ENCODE data around the gene LLPH.
A peak's percentile ranks its signal among the peaks of the same experiment; 100 is the strongest.

The LLPH gene

GRCh38 chr12:66139328-66139727 lies 8.8 kb upstream of the LLPH start:
- no peaks in the 10 kb centered on the region for H3K27me3 ChIP-seq (ENCODE audit: insufficient read depth, poor library complexity, severe bottlenecking)
- ATAC-seq (ENCODE audit: low read depth) (no peak), DNase-seq (ENCODE audit: low spot score) (no peak)
- no peak overlapping the region for H3K4me3 ChIP-seq (ENCODE audit: severe bottlenecking)
- peaks cover 7% of the 10 kb centered on the region for H3K4me1 ChIP-seq (ENCODE audit: insufficient read depth, poor library complexity, severe bottlenecking)
- peaks cover 80% of the 10 kb centered on the region for H3K36me3 ChIP-seq (ENCODE audit: low read depth)
- TF ChIP-seq CTCF (IDR thresholded peaks at IDR 0.05; ENCODE audit: poor library complexity, severe bottlenecking), result no peak
- peaks cover 23% of the 10 kb centered on the region for H3K9me3 ChIP-seq (ENCODE audit: severe bottlenecking)
- H3K27ac ChIP-seq (ENCODE audit: poor library complexity, severe bottlenecking), result no peak overlapping the region

GRCh38 chr12:66137937-66138336 lies 7.4 kb upstream of the LLPH start:
- Histone ChIP-seq H3K9me3 (ENCODE audit: severe bottlenecking) (peaks cover 23% of the 10 kb centered on the region), H3K27ac (ENCODE audit: poor library complexity, severe bottlenecking) (no peak overlapping the region), H3K36me3 (ENCODE audit: low read depth) (peaks cover 75% of the 10 kb centered on the region), H3K27me3 (ENCODE audit: insufficient read depth, poor library complexity, severe bottlenecking) (no peaks in the 10 kb centered on the region), H3K4me1 (ENCODE audit: insufficient read depth, poor library complexity, severe bottlenecking) (peaks cover 11% of the 10 kb centered on the region), H3K4me3 (ENCODE audit: severe bottlenecking) (no peak overlapping the region)
- DNase-seq (ENCODE audit: low spot score) (no peak), ATAC-seq (ENCODE audit: low read depth) (no peak)
- TF ChIP-seq CTCF (IDR thresholded peaks at IDR 0.05; ENCODE audit: poor library complexity, severe bottlenecking), result no peak

DNA sequence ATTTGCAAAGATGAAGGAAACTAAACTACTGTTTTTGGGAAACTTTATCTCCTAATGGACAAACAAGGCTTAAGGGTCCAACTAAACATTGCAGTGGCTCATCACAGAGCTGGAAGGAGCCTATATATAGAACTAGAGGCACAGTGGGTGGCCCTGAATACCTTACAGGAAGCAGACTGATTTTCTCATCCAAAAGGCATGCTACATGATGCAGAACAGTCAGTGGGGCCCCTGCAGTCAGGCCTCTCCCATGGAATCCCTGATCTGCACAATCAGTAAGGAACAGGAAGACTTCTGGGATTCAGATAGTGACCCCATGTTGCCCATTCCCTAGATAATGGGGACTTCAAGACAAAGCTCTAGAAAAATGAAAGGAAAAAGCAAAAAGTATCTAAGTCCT lies 1.9 kb upstream of the LLPH start:
- ATAC-seq (ENCODE audit: low read depth), result peak; percentile 68
- TF ChIP-seq CTCF (IDR thresholded peaks at IDR 0.05; ENCODE audit: poor library complexity, severe bottlenecking), result no peak
- H3K36me3 ChIP-seq (ENCODE audit: low read depth), result peaks cover 41% of the 10 kb centered on the region
- H3K9me3 ChIP-seq (ENCODE audit: severe bottlenecking), result no peaks in the 10 kb centered on the region
- H3K4me1 ChIP-seq (ENCODE audit: insufficient read depth, poor library complexity, severe bottlenecking), result peaks cover 25% of the 10 kb centered on the region
- H3K27me3 ChIP-seq (ENCODE audit: insufficient read depth, poor library complexity, severe bottlenecking), result no peaks in the 10 kb centered on the region
- H3K27ac ChIP-seq (ENCODE audit: poor library complexity, severe bottlenecking), result peak overlapping the region; percentile 53
- no peak for DNase-seq (ENCODE audit: low spot score)
- H3K4me3 ChIP-seq (ENCODE audit: severe bottlenecking), result no peak overlapping the region

DNA sequence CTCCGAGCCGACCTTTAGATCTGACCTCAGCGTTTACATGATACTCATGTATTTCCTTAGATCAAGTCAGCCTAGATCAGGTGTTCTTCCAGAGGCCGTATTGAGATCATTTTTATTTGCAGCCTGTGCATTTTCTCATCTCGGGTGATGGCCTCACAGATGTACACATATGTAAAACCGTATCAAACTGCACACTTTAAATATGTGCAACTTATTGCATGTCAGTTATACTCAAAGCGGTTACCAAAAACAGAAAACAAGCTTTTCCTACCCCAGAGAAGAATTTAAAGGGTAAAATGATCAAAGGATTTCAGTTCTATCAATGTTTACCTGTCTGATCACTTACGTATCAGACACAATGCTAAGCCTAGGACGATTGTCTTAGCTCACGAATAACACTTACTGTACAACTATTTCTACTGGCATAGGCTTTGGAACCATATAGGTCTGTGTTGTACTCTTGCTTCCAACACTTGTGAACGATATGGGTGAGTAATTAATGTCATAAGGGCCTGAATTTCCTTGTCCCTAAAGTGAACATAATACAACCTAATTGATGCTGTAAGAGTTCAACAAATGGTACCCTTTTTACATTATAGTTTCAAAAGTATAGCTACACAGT lies 628 bp upstream of the LLPH start:
- Histone ChIP-seq H3K36me3 (ENCODE audit: low read depth) (peaks cover 41% of the 10 kb centered on the region), H3K4me1 (ENCODE audit: insufficient read depth, poor library complexity, severe bottlenecking) (peaks cover 25% of the 10 kb centered on the region), H3K4me3 (ENCODE audit: severe bottlenecking) (peak overlapping the region; percentile 96), H3K9me3 (ENCODE audit: severe bottlenecking) (no peaks in the 10 kb centered on the region), H3K27me3 (ENCODE audit: insufficient read depth, poor library complexity, severe bottlenecking) (no peaks in the 10 kb centered on the region), H3K27ac (ENCODE audit: poor library complexity, severe bottlenecking) (peak overlapping the region; percentile 53)
- no peak for DNase-seq (ENCODE audit: low spot score)
- TF ChIP-seq CTCF (IDR thresholded peaks at IDR 0.05; ENCODE audit: poor library complexity, severe bottlenecking), result no peak
- ATAC-seq (ENCODE audit: low read depth), result no peak; the same call in 2 of the 3 replicates

DNA sequence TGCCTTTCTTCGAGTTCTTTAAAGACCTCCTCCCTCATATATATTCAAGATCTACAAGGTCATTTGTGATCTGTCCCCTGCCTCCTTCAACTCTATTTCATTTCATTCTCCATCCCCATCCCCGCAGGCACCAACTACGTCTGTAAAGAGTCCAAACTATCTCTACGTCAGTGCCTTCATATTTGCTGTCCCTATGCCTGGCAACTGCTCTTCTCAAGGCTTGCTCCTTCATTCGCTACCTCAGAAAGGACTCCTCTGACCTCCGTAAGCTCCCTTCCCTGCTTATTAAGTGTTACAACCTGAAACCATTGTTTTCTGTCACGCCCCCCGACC lies 650 bp downstream of the LLPH start:
- H3K9me3 ChIP-seq (ENCODE audit: severe bottlenecking), result no peaks in the 10 kb centered on the region
- H3K27me3 ChIP-seq (ENCODE audit: insufficient read depth, poor library complexity, severe bottlenecking), result no peaks in the 10 kb centered on the region
- DNase-seq (ENCODE audit: low spot score), result no peak
- H3K27ac ChIP-seq (ENCODE audit: poor library complexity, severe bottlenecking), result peak overlapping the region; percentile 53
- peaks cover 51% of the 10 kb centered on the region for H3K36me3 ChIP-seq (ENCODE audit: low read depth)
- no peak for TF ChIP-seq CTCF (IDR thresholded peaks at IDR 0.05; ENCODE audit: poor library complexity, severe bottlenecking)
- peak overlapping the region; percentile 96 for H3K4me3 ChIP-seq (ENCODE audit: severe bottlenecking)
- peaks cover 25% of the 10 kb centered on the region for H3K4me1 ChIP-seq (ENCODE audit: insufficient read depth, poor library complexity, severe bottlenecking)
- peak; percentile 7; the same call in 1 of the 3 replicates for ATAC-seq (ENCODE audit: low read depth)

Measured in RWPE2 (cell line).